ENCODE measurements around the gene CCNB2. TPM values are rescaled to one million over a fixed set of nuclear protein-coding genes. Genes with fewer than 3 reads are reported as not detected.
"Not testable (repeated sequence)": the region's sequence is repeated elsewhere in the genome, so short reads cannot be mapped to it uniquely, and the experiment has no call there.

Gene CCNB2
- total RNA-seq, 1 experiment from 2014 or later = 86.4 TPM

- Mint-ChIP-seq H3K27me3 (ENCODE audit: unreplicated experiment) (no peaks in the 10 kb centered on the region), H3K4me3 (ENCODE audit: low read depth, unreplicated experiment) (no peak overlapping the region), H3K36me3 (ENCODE audit: insufficient read depth, unreplicated experiment) (peaks cover 82% of the 10 kb centered on the region), H3K27ac (ENCODE audit: unreplicated experiment) (peak overlapping the region; percentile 40), H3K4me1 (ENCODE audit: low read depth, unreplicated experiment) (no peaks in the 10 kb centered on the region), H3K9me3 (ENCODE audit: low read depth, unreplicated experiment) (no peaks in the 10 kb centered on the region)
- CTCF ChIA-PET = interaction anchor here (0.6 kb wide), 1 partner anchor 43 kb away, joined by 3 read pairs; no protein-coding TSS in a partner anchor
- intact Hi-C loops (cut with micrococcal nuclease; ENCODE audit: unreplicated experiment) = no loop called here
- DNase-seq = no peak
- no peak for TF ChIP-seq CTCF (IDR thresholded peaks at IDR 0.05; ENCODE audit: unreplicated experiment)
- no TSS peak for BruUV-seq (replicated peaks)
These were observed 53.7 kb downstream of the CCNB2 start for GRCh38 chr15:59158701-59159034.

- Mint-ChIP-seq H3K4me3 (ENCODE audit: low read depth, unreplicated experiment) (no peak overlapping the region), H3K27me3 (ENCODE audit: unreplicated experiment) (no peaks in the 10 kb centered on the region), H3K9me3 (ENCODE audit: low read depth, unreplicated experiment) (no peaks in the 10 kb centered on the region), H3K27ac (ENCODE audit: unreplicated experiment) (peak overlapping the region; percentile 40), H3K36me3 (ENCODE audit: insufficient read depth, unreplicated experiment) (peaks cover 82% of the 10 kb centered on the region), H3K4me1 (ENCODE audit: low read depth, unreplicated experiment) (no peaks in the 10 kb centered on the region)
- CTCF ChIA-PET = interaction anchor here (0.6 kb wide), 1 partner anchor 44 kb away, joined by 3 read pairs; no protein-coding TSS in a partner anchor
- BruUV-seq (replicated peaks) = no TSS peak
- TF ChIP-seq CTCF (IDR thresholded peaks at IDR 0.05; ENCODE audit: unreplicated experiment) = no peak
- intact Hi-C loops (cut with micrococcal nuclease; ENCODE audit: unreplicated experiment) = no loop called here
- no peak for DNase-seq
These were observed 54.3 kb downstream of the CCNB2 start for GRCh38 chr15:59159210-59159609.

DNA sequence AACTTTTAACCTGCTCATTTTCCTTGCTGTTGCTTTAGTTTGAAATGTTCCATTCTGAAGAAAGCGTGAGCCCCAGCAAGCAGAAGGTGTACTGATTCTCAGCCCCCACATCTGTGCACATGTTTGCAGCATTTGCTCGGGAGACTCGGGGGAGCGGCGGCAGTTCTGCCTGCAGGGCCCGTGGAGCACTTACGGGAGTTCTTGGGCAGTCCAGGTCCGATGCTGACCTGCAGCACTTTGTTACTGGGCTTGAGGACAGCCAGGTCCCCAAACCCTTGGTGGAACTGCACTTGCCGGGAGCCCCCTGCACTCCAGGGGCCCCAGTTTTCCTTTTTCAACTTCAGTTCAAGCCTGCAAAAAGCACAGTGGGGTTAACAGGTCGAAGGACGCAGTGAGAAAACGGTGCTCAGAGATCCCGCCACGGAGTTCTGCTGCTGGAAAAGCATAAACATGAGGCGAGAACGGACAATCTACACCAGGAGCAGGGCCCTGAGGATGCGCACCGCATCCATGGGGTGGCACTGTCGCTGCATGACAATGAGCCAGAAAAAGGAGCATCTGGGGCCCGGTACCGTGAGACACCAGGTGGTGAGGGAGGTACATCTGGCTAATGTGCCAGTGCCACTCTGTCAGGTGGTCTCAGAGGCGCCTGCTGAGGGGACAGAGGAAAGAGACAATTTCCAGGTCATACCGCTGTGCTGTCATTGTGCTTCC is 56.1 kb downstream of the CCNB2 start:
- no peak overlapping the region for H3K4me3 Mint-ChIP-seq (ENCODE audit: low read depth, unreplicated experiment)
- TF ChIP-seq CTCF (IDR thresholded peaks at IDR 0.05; ENCODE audit: unreplicated experiment) = no peak
- H3K4me1 Mint-ChIP-seq (ENCODE audit: low read depth, unreplicated experiment) = no peaks in the 10 kb centered on the region
- no TSS peak for BruUV-seq (replicated peaks)
- H3K27ac Mint-ChIP-seq (ENCODE audit: unreplicated experiment) = no peak overlapping the region
- no peaks in the 10 kb centered on the region for H3K27me3 Mint-ChIP-seq (ENCODE audit: unreplicated experiment)
- no peaks in the 10 kb centered on the region for H3K9me3 Mint-ChIP-seq (ENCODE audit: low read depth, unreplicated experiment)
- intact Hi-C loops (cut with micrococcal nuclease; ENCODE audit: unreplicated experiment) = no loop called here
- DNase-seq = peak; percentile 36
- CTCF ChIA-PET = no interaction called here
- H3K36me3 Mint-ChIP-seq (ENCODE audit: insufficient read depth, unreplicated experiment) = peaks cover 88% of the 10 kb centered on the region

DNA sequence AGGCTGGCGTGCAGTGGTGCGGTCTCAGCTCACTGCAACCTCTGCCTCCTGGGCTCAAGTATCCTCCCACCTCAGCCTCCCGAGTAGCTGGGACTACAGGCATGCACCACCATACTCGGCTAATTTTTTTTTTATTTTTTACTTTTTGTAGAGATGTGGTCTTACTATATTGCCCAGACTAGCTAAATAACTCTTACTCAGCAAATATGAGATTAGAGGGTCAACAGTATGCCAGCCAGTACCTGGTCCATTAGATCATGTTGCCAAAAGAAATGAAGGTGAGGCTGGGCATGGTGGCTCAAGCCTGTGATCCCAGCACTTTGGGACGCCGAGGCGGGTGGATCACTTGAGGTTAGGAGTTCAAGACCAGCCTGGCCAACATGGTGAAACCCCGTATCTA is 57.1 kb downstream of the CCNB2 start:
- H3K4me1 Mint-ChIP-seq (ENCODE audit: low read depth, unreplicated experiment); H3K9me3 Mint-ChIP-seq (ENCODE audit: low read depth, unreplicated experiment); intact Hi-C loops (cut with micrococcal nuclease; ENCODE audit: unreplicated experiment); CTCF ChIA-PET; DNase-seq; H3K27me3 Mint-ChIP-seq (ENCODE audit: unreplicated experiment); H3K4me3 Mint-ChIP-seq (ENCODE audit: low read depth, unreplicated experiment); BruUV-seq (replicated peaks); H3K27ac Mint-ChIP-seq (ENCODE audit: unreplicated experiment): not testable (repeated sequence)
- H3K36me3 Mint-ChIP-seq (ENCODE audit: insufficient read depth, unreplicated experiment) = peaks cover 88% of the 10 kb centered on the region

GRCh38 chr15:59165726-59166125 is 60.8 kb downstream of the CCNB2 start:
- DNase-seq = no peak
- Mint-ChIP-seq H3K36me3 (ENCODE audit: insufficient read depth, unreplicated experiment) (peaks cover 98% of the 10 kb centered on the region), H3K9me3 (ENCODE audit: low read depth, unreplicated experiment) (no peaks in the 10 kb centered on the region), H3K27me3 (ENCODE audit: unreplicated experiment) (no peaks in the 10 kb centered on the region), H3K4me1 (ENCODE audit: low read depth, unreplicated experiment) (peaks cover 25% of the 10 kb centered on the region), H3K27ac (ENCODE audit: unreplicated experiment) (peak overlapping the region; percentile 1), H3K4me3 (ENCODE audit: low read depth, unreplicated experiment) (no peak overlapping the region)
- CTCF ChIA-PET = no interaction called here
- intact Hi-C loops (cut with micrococcal nuclease; ENCODE audit: unreplicated experiment) = no loop called here
- no TSS peak for BruUV-seq (replicated peaks)
- TF ChIP-seq CTCF (IDR thresholded peaks at IDR 0.05; ENCODE audit: unreplicated experiment) = no peak
